Liver (tissue), 9 donors: ENCODE results near the gene SORCS2. TPM values are rescaled to one million over a fixed set of nuclear protein-coding genes. Genes with fewer than 3 reads are reported as not detected.

Experiments used
- DNase-seq: peaks from one replicate; pipeline ENCODE4 v3.0.0-alpha.2; 2017; ENCODE audit warnings: low spot score
- H3K27ac ChIP-seq, 2 donors: one replicate each; pipeline ENCODE4 v1.7.0; 2013; ENCODE audit warnings: inconsistent platforms in 2 of 2, low read length in 2 of 2, control low read depth in 1 of 2, low read depth in 1 of 2, mild to moderate bottlenecking in 1 of 2
- H3K27me3 ChIP-seq, 4 donors: one replicate each; pipeline versions ENCODE4 v1.6.1 to v1.7.0; 2013; ENCODE audit warnings: low read length in 3 of 4, inconsistent platforms in 1 of 4, mild to moderate bottlenecking in 1 of 4, moderate library complexity in 1 of 4; ENCODE audit not compliant: control insufficient read depth in 4 of 4, insufficient read depth in 4 of 4
- H3K36me3 ChIP-seq, 4 donors: one replicate each; pipeline versions ENCODE4 v1.6.1 to v1.7.0; 2013; ENCODE audit warnings: low read length in 3 of 4, mild to moderate bottlenecking in 3 of 4, low read depth in 1 of 4, moderate library complexity in 1 of 4; ENCODE audit not compliant: control insufficient read depth in 4 of 4, insufficient read depth in 3 of 4
- H3K4me1 ChIP-seq, 4 donors: one replicate each; pipeline versions ENCODE4 v1.6.1 to v1.7.0; 2013; ENCODE audit warnings: low read length in 3 of 4, mild to moderate bottlenecking in 3 of 4, moderate library complexity in 1 of 4; ENCODE audit not compliant: control insufficient read depth in 4 of 4, insufficient read depth in 4 of 4
- H3K4me3 ChIP-seq, 3 donors: one replicate each; pipeline versions ENCODE4 v1.6.1 to v1.7.0; 2013; ENCODE audit warnings: low read length in 3 of 3, control low read depth in 1 of 3, low read depth in 1 of 3, mild to moderate bottlenecking in 1 of 3
- H3K9ac ChIP-seq, 2 donors: one replicate each; pipeline ENCODE4 v1.7.0; 2013; ENCODE audit warnings: low read length in 2 of 2, mild to moderate bottlenecking in 2 of 2, moderate library complexity in 2 of 2, control low read depth in 1 of 2, low read depth in 1 of 2
- H3K9me3 ChIP-seq, 4 donors: one replicate each; pipeline versions ENCODE4 v1.6.1 to v1.7.0; 2013; ENCODE audit warnings: low read length in 3 of 4; ENCODE audit not compliant: control insufficient read depth in 4 of 4
- ATF3 ChIP-seq: IDR thresholded peaks from 2 replicates; pipeline ENCODE4 v1.6.1; 2016; ENCODE audit warnings: antibody characterized with exemption
- EGR1 ChIP-seq, 2 donors: IDR thresholded peaks; 2 replicates each; pipeline ENCODE4 v1.6.1; 2016 to 2018; ENCODE audit warnings: antibody characterized with exemption in 2 of 2, low read depth in 2 of 2
- FOXA2 ChIP-seq: IDR thresholded peaks from 2 replicates; pipeline ENCODE4 v1.6.1; 2016; ENCODE audit warnings: antibody characterized with exemption
- MAX ChIP-seq: IDR thresholded peaks from 2 replicates; pipeline ENCODE4 v1.6.1; 2016; ENCODE audit warnings: antibody characterized with exemption
- REST ChIP-seq: IDR thresholded peaks from 2 replicates; pipeline ENCODE4 v1.6.1; 2016; ENCODE audit warnings: antibody characterized with exemption, mild to moderate bottlenecking
- RXRA ChIP-seq, 2 donors: IDR thresholded peaks; 2 replicates each; pipeline ENCODE4 v1.6.1; 2017 to 2018; ENCODE audit warnings: antibody characterized with exemption in 2 of 2, mild to moderate bottlenecking in 1 of 2
- SP1 ChIP-seq: IDR thresholded peaks from 2 replicates; pipeline ENCODE4 v1.6.1; 2018; ENCODE audit warnings: antibody characterized with exemption, mild to moderate bottlenecking
- YY1 ChIP-seq: IDR thresholded peaks from 2 replicates; pipeline ENCODE4 v1.6.1; 2016; ENCODE audit warnings: antibody characterized with exemption, mild to moderate bottlenecking
- ZBTB33 ChIP-seq: IDR thresholded peaks from 2 replicates; pipeline ENCODE4 v1.6.1; 2016; ENCODE audit warnings: antibody characterized with exemption
- WGBS: extraction: QIAGEN DNeasy Blood & Tissue Kit; methylation state at CpG from one replicate; pipeline ENCODE4 v1.1.7; 2013; 5-methylcytosine and 5-hydroxymethylcytosine counted together
- polyA plus RNA-seq, 2 donors: library from polyadenylated mRNA; stranded (reverse) in 1 of 2; unstranded in 1 of 2; fragments of 200-250 nt in 1 of 2; fragments of >200 nt in 1 of 2; fragmentation: Nextera tagmentation in 1 of 2; extraction: Ambion mirVana in 1 of 2; gene quantifications; one replicate each; pipeline versions ENCODE4 v1.2.1 to v1.2.3, GENCODE V29; 2013 to 2015
- total RNA-seq, 2 donors: library from RNA; depleted of rRNA; stranded (reverse); fragments of >200 nt; gene quantifications; one replicate each; pipeline ENCODE4 v1.2.3, GENCODE V29; 2014
- donor health status: healthy.
- donor health status: healthy.
- donor health status: healthy.
- donor health status: healthy.
- donor health status: healthy.

Gene SORCS2
- total and polyA plus RNA-seq, 4 donors = 0.10 to 1.4 (median 0.92) TPM

DNA sequence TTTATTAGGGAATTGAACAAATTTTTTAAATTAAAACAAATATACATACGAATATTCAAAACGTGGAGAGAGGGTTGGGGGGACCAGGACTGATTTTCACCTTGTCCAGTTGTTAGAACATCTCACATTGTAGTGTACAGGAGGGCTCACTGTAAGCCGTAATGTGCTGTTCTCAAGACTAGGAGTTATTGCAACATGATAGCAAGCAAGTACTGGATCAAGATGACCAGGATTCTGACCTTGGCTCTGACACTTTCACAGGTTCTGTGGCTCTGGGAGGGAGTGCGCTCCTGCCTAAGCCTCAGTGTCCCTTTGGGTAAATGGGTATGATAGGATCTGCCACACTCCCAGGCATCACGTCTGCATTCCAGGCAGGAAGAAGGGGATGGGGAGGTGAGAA lies 59.0 kb downstream of the SORCS2 start:
- Histone ChIP-seq H3K9ac (no peak overlapping the region), H3K4me3 (no peak overlapping the region), H3K9me3 (peaks cover 0 to 5% (median 2%) of the 10 kb centered on the region in 4 donors), H3K36me3 (no peaks in the 10 kb centered on the region), H3K27ac (no peak overlapping the region), H3K4me1 (no peaks in the 10 kb centered on the region), H3K27me3 (no peaks in the 10 kb centered on the region)
- no peak for TF ChIP-seq MAX
- TF ChIP-seq SP1 = no peak
- TF ChIP-seq YY1 = no peak
- TF ChIP-seq EGR1 (IDR thresholded peaks at IDR 0.05; ENCODE audit: low read depth in 2 of 2) = no peak
- no peak for DNase-seq
- 84% methylated on average over 5 of the region's 5 CpGs for WGBS

DNA sequence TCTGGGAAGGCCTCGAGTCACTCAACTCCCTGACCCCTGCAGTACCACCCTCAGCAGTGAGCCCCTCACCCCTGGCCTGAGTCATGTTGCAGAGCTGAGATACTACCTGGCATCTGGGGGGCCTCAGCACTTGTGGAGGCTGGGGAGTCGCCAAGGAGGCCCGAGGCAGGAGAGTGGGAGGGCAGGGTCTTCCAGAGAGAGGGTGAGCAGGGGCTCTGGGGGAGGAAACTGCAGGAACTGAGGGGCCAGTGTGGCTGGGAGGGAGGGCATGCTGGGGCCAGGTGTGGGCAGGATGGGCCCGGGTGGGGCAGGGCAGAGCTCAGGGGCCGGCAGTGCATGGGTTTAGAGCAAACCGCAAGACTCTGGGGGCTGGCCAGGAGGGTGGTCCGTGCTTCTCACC lies 59.7 kb downstream of the SORCS2 start:
- WGBS = 82% methylated on average over 7 of the region's 7 CpGs
- Histone ChIP-seq H3K27ac (no peak overlapping the region), H3K36me3 (no peaks in the 10 kb centered on the region), H3K4me1 (no peaks in the 10 kb centered on the region), H3K4me3 (no peak overlapping the region), H3K9ac (no peak overlapping the region), H3K27me3 (no peaks in the 10 kb centered on the region), H3K9me3 (peaks cover 0 to 5% (median 2%) of the 10 kb centered on the region in 4 donors)
- no peak for DNase-seq
- no peak for TF ChIP-seq SP1
- no peak for TF ChIP-seq ATF3
- TF ChIP-seq MAX = no peak
- TF ChIP-seq YY1 = no peak
- no peak for TF ChIP-seq EGR1 (IDR thresholded peaks at IDR 0.05; ENCODE audit: low read depth in 2 of 2)

GRCh38 chr4:7252510-7253340 lies 60.4 kb downstream of the SORCS2 start:
- no peak for TF ChIP-seq EGR1 (IDR thresholded peaks at IDR 0.05; ENCODE audit: low read depth in 2 of 2)
- TF ChIP-seq FOXA2 = no peak
- no peak overlapping the region for H3K9ac ChIP-seq
- H3K4me1 ChIP-seq = no peaks in the 10 kb centered on the region
- no peak overlapping the region for H3K4me3 ChIP-seq
- WGBS = 80% methylated on average over 15 of the region's 15 CpGs
- no peak for DNase-seq
- H3K36me3 ChIP-seq = no peaks in the 10 kb centered on the region
- no peaks in the 10 kb centered on the region for H3K27me3 ChIP-seq
- H3K27ac ChIP-seq = no peak overlapping the region
- H3K9me3 ChIP-seq = peaks cover 0 to 5% (median 2%) of the 10 kb centered on the region in 4 donors

GRCh38 chr4:7253341-7253700 lies 61.0 kb downstream of the SORCS2 start:
- TF ChIP-seq MAX (no peak), RXRA (IDR thresholded peaks at IDR 0.05) (no peak), REST (no peak), ZBTB33 (no peak)
- 91% methylated on average over 7 of the region's 7 CpGs for WGBS
- DNase-seq = no peak
- Histone ChIP-seq H3K9ac (no peak overlapping the region), H3K27me3 (no peaks in the 10 kb centered on the region), H3K4me3 (no peak overlapping the region), H3K9me3 (peaks cover 0 to 5% (median 2%) of the 10 kb centered on the region in 4 donors), H3K36me3 (no peaks in the 10 kb centered on the region), H3K4me1 (no peaks in the 10 kb centered on the region), H3K27ac (no peak overlapping the region)
